GM20431 (cell line): ENCODE data around the gene WFS1.

Experiments used
- in situ Hi-C: fragments of 300-500 bp; cut with MseI, MboI; formaldehyde crosslinking; loops from one replicate; pipeline ENCODE4 v1.15.0; 2020; ENCODE audit warnings: low sequenced_read_pairs; ENCODE audit not compliant: unreplicated experiment

Gene WFS1

GRCh38 chr4:6320663-6321062, 51.0 kb downstream of the WFS1 start:
- in situ Hi-C loops: no loop called here

- in situ Hi-C loops: no loop called here
These were observed 51.7 kb downstream of the WFS1 start for GRCh38 chr4:6321361-6321760.

GRCh38 chr4:6322067-6322760, 52.6 kb downstream of the WFS1 start:
- in situ Hi-C loops: no loop called here

- in situ Hi-C loops: no loop called here
These were observed 53.3 kb downstream of the WFS1 start for GRCh38 chr4:6322761-6323566.

- in situ Hi-C loops: no loop called here
These were observed 54.9 kb downstream of the WFS1 start for GRCh38 chr4:6324461-6324998.

GRCh38 chr4:6324999-6325787, 55.5 kb downstream of the WFS1 start:
- in situ Hi-C loops: loop anchor here (5.0 kb wide), 1 partner anchor 73 kb away; no protein-coding TSS in a partner anchor

- in situ Hi-C loops: loop anchor here (5.0 kb wide), 1 partner anchor 74 kb away; no protein-coding TSS in a partner anchor
These were observed 56.2 kb downstream of the WFS1 start for GRCh38 chr4:6325788-6326290.

GRCh38 chr4:6326312-6327060, 56.8 kb downstream of the WFS1 start:
- in situ Hi-C loops: loop anchor here (5.0 kb wide), 1 partner anchor 74 kb away; no protein-coding TSS in a partner anchor

- in situ Hi-C loops: loop anchor here (5.0 kb wide), 1 partner anchor 75 kb away; no protein-coding TSS in a partner anchor
These were observed 57.7 kb downstream of the WFS1 start for GRCh38 chr4:6327220-6327917.

GRCh38 chr4:6328526-6328925, 58.9 kb downstream of the WFS1 start:
- in situ Hi-C loops: loop anchor here (5.0 kb wide), 1 partner anchor 76 kb away; no protein-coding TSS in a partner anchor

- in situ Hi-C loops: loop anchor here (5.0 kb wide), 1 partner anchor 77 kb away; no protein-coding TSS in a partner anchor
These were observed 60.1 kb downstream of the WFS1 start for GRCh38 chr4:6329478-6330383.

- in situ Hi-C loops: no loop called here
These were observed 60.7 kb downstream of the WFS1 start for GRCh38 chr4:6330384-6330767.

GRCh38 chr4:6331018-6331417, 61.4 kb downstream of the WFS1 start:
- in situ Hi-C loops: no loop called here

- in situ Hi-C loops: no loop called here
These were observed 61.8 kb downstream of the WFS1 start for GRCh38 chr4:6331468-6331867.

GRCh38 chr4:6332042-6332668, 62.5 kb downstream of the WFS1 start:
- in situ Hi-C loops: no loop called here

GRCh38 chr4:6332669-6333050, 63.0 kb downstream of the WFS1 start:
- in situ Hi-C loops: no loop called here
